Epithelial cell of esophagus (primary cell): Measurements from ENCODE around the gene KRTAP10-7.
"Not testable (repeated sequence)": the region's sequence is repeated elsewhere in the genome, so short reads cannot be mapped to it uniquely, and the experiment has no call there.

ENCODE experiments used
- DNase-seq: peaks from one replicate; pipeline ENCODE4 v3.0.0; 2010; ENCODE audit warnings: low read depth
- H3K4me3 ChIP-seq: 2 replicates; pipeline ENCODE4 v1.5.1; 2011; ENCODE audit warnings: mild to moderate bottlenecking, low read length, control low read depth
- CTCF ChIP-seq: IDR thresholded peaks from 2 replicates; pipeline ENCODE4 v1.5.1; 2011; ENCODE audit warnings: low read depth, mild to moderate bottlenecking, low read length, control low read depth, inconsistent platforms; ENCODE audit not compliant: insufficient read depth; ENCODE audit errors: missing control alignments

KRTAP10-7 gene

GRCh38 chr21:44593598-44594405 lies 6.6 kb upstream of the KRTAP10-7 start:
- H3K4me3 ChIP-seq: no peak overlapping the region
- no peak for TF ChIP-seq CTCF
- no peak for DNase-seq

- no peak for DNase-seq
- TF ChIP-seq CTCF: no peak
- H3K4me3 ChIP-seq: no peak overlapping the region
These were observed 5.9 kb upstream of the KRTAP10-7 start for GRCh38 chr21:44594406-44594916.

GRCh38 chr21:44595524-44595923 lies 4.9 kb upstream of the KRTAP10-7 start:
- no peak for TF ChIP-seq CTCF
- no peak for DNase-seq
- H3K4me3 ChIP-seq: no peak overlapping the region

- DNase-seq: peak; percentile 36
- no peak overlapping the region for H3K4me3 ChIP-seq
- no peak for TF ChIP-seq CTCF
These were observed 4.2 kb upstream of the KRTAP10-7 start for GRCh38 chr21:44596068-44596725.

- no peak overlapping the region for H3K4me3 ChIP-seq
- no peak for DNase-seq
- no peak for TF ChIP-seq CTCF
These were observed 2.3 kb upstream of the KRTAP10-7 start for GRCh38 chr21:44598061-44598460.

GRCh38 chr21:44599264-44600029 lies 950 bp upstream of the KRTAP10-7 start:
- no peak for TF ChIP-seq CTCF
- DNase-seq: no peak
- no peak overlapping the region for H3K4me3 ChIP-seq

GRCh38 chr21:44601091-44601490 lies 694 bp downstream of the KRTAP10-7 start:
- not testable (repeated sequence) for DNase-seq, H3K4me3 ChIP-seq
